A549 treated with Mapracorat at 1 μM for 4 hours (cell line): Measurements from ENCODE around the gene PTEN. TPM values are rescaled to one million over a fixed set of nuclear protein-coding genes. Genes with fewer than 3 reads are reported as not detected.

ENCODE experiments used
- total RNA-seq: library from RNA; stranded (reverse); fragments of 200-300 nt; extraction: Qiagen RNA extraction; gene quantifications from 5 replicates; pipeline ENCODE4 v1.2.3, GENCODE V29; 2022

PTEN gene
- 38.9 to 48.7 TPM (median 39.8 TPM) in 5 replicates for total RNA-seq

DNA sequence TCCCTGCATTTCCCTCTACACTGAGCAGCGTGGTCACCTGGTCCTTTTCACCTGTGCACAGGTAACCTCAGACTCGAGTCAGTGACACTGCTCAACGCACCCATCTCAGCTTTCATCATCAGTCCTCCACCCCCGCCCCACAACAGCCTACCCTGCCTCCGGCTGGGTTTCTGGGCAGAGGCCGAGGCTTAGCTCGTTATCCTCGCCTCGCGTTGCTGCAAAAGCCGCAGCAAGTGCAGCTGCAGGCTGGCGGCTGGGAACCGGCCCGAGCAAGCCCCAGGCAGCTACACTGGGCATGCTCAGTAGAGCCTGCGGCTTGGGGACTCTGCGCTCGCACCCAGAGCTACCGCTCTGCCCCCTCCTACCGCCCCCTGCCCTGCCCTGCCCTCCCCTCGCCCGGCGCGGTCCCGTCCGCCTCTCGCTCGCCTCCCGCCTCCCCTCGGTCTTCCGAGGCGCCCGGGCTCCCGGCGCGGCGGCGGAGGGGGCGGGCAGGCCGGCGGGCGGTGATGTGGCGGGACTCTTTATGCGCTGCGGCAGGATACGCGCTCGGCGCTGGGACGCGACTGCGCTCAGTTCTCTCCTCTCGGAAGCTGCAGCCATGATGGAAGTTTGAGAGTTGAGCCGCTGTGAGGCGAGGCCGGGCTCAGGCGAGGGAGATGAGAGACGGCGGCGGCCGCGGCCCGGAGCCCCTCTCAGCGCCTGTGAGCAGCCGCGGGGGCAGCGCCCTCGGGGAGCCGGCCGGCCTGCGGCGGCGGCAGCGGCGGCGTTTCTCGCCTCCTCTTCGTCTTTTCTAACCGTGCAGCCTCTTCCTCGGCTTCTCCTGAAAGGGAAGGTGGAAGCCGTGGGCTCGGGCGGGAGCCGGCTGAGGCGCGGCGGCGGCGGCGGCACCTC, at the start of gene PTEN, which contains the start of gene KLLN:
PTEN (plus strand) TSS at position 573 of the 891 bp plus-strand sequence. CDS start 845 bp downstream, outside the sequence.
KLLN (minus strand) TSS at position 481 of the 891 bp plus-strand sequence. CDS start 1,046 bp downstream, outside the sequence.

DNA sequence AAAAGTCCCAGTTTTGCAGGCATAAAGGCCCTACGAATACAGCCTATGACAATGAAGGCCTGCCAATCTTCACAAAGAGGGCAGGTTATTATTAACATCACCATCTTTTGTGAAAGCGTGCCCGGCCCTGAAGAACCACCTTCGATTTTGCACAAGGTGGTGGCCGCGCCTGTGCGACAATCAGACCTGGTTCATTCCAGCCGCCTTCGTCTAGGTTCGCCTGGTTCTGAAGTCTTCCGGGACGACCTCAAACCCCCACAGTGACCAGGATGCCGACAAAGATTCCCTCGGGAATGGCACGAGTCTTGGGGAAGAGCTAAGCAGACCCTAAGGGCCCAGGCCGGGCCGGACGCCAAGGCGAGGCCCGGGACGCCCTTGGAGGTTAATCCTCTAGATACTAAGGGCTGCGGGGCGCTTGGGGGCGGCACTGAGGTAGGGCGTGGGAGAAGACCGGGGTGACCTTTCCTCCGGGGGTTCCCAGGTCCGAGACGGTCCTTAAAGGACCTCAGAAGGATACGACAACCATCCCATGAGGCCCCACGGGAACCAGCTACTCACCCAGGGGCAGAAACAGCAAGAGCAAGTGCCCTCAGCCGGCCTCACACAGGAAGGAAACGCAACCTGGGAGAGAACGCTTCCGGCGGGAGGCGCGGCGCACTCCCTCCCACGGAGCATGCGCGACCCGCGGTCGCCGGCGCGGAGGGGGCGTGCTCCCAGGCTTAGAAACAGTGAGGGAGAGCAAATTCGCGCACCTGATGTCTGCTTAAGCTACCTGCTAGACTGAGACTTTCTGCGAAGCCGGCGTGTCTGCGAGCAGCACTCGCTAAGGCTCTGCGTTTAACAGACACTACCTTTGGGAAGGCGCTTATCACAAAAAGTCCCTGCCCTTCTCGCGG, 45.6 kb upstream of the PTEN start, which contains the start of gene ATAD1:
ATAD1 (minus strand) TSS at position 618 of the 896 bp plus-strand sequence. CDS start 3,627 bp downstream, outside the sequence.

Other genes starting within 250 kb of the PTEN start
- 17.3 to 22.2 TPM (median 21.2 TPM) in 5 replicates for gene PAPSS2, start 203.7 kb upstream of the PTEN start, total RNA-seq
- 34.5 to 48.7 TPM (median 44.0 TPM) in 5 replicates for gene ATAD1, start 45.4 kb upstream of the PTEN start, total RNA-seq
- 0.41 to 0.66 TPM (median 0.49 TPM) in 5 replicates for gene KLLN, start 92 bp upstream of the PTEN start, total RNA-seq